AML-193 (cell line): ENCODE data around the gene POC1B.

Experiments
- DNase-seq, 2 experiments: peaks; one replicate each; lab custom pipeline; 2025; lab: John Stamatoyannopoulos, UW

Gene POC1B

GRCh38 chr12:89539426-89540223 is 13.8 kb upstream of the POC1B start:
- no peak for DNase-seq

GRCh38 chr12:89538897-89539296 is 13.1 kb upstream of the POC1B start:
- no peak for DNase-seq

GRCh38 chr12:89537389-89537788 is 11.5 kb upstream of the POC1B start:
- no peak for DNase-seq

GRCh38 chr12:89529738-89530137 is 3.9 kb upstream of the POC1B start:
- DNase-seq = peak; percentile 61 to 74

GRCh38 chr12:89528434-89528833 is 2.6 kb upstream of the POC1B start:
- no peak for DNase-seq

GRCh38 chr12:89525305-89525823 is 483 bp downstream of the POC1B start:
- DNase-seq = no peak

GRCh38 chr12:89524541-89525304 is 1.1 kb downstream of the POC1B start, which contains the start of gene GALNT4:
Gene GALNT4 (minus strand): TSS chr12:89524796. CDS start chr12:89524549, 247 bp downstream.
- DNase-seq = peak; percentile 73 to 84

GRCh38 chr12:89523843-89524540 is 1.9 kb downstream of the POC1B start:
- no peak for DNase-seq

- DNase-seq = no peak
Observed at GRCh38 chr12:89523393-89523792, 2.5 kb downstream of the POC1B start.

- DNase-seq = no peak
Observed at GRCh38 chr12:89521364-89522223, 4.3 kb downstream of the POC1B start.

GRCh38 chr12:89517720-89518119 is 8.1 kb downstream of the POC1B start:
- no peak for DNase-seq

- no peak for DNase-seq
Observed at GRCh38 chr12:89516633-89517032, 9.2 kb downstream of the POC1B start.

GRCh38 chr12:89514751-89515150 is 11.1 kb downstream of the POC1B start:
- peak; percentile 12 to 14 for DNase-seq

- DNase-seq = no peak
Observed at GRCh38 chr12:89513544-89513943, 12.3 kb downstream of the POC1B start.

GRCh38 chr12:89507015-89507824 is 18.6 kb downstream of the POC1B start:
- no peak for DNase-seq

- no peak for DNase-seq
Observed at GRCh38 chr12:89506050-89506449, 19.8 kb downstream of the POC1B start.

GRCh38 chr12:89504560-89505346 is 21.1 kb downstream of the POC1B start:
- no peak for DNase-seq

GRCh38 chr12:89501793-89502192 is 24.1 kb downstream of the POC1B start:
- no peak for DNase-seq

- no peak for DNase-seq
Observed at GRCh38 chr12:89499857-89500256, 26.0 kb downstream of the POC1B start.

- DNase-seq = no peak
Observed at GRCh38 chr12:89497467-89497866, 28.4 kb downstream of the POC1B start.
